SU-DHL-6 (cell line): Measurements from ENCODE around the gene KLF1.

Source experiments
- CTCF ChIP-seq: fragments of 200-600 bp; sonication (generic); IDR thresholded peaks from one replicate; pipeline ENCODE4 v1.5.1; 2017; ENCODE audit warnings: antibody characterized with exemption, mild to moderate bottlenecking, low read length, moderate library complexity; ENCODE audit not compliant: insufficient read depth, poor library complexity, severe bottlenecking
- EZH2phosphoT487 ChIP-seq: fragments of 200-600 bp; sonication (generic), shearing (Covaris generic); conservative IDR thresholded peaks from 2 replicates; pipeline ENCODE4 v1.6.1; 2018; ENCODE audit warnings: mild to moderate bottlenecking, antibody characterized with exemption, low read length, moderate library complexity, mixed read lengths

GRCh38 chr19:12875086-12875485 lies 11.9 kb downstream of the KLF1 start:
- TF ChIP-seq CTCF, result no peak
- TF ChIP-seq EZH2phosphoT487, result no peak
